NAMALWA (cell line): ENCODE results near the gene TNFRSF17.
A peak's percentile ranks its signal among the peaks of the same experiment; 100 is the strongest.
"Not testable (repeated sequence)": the region's sequence is repeated elsewhere in the genome, so short reads cannot be mapped to it uniquely, and the experiment has no call there.

ENCODE experiments used
- DNase-seq: peaks from one replicate; pipeline ENCODE4 v3.0.0-alpha.2; 2015; ENCODE audit warnings: low spot score

Gene TNFRSF17

GRCh38 chr16:11970292-11970691 is 5.3 kb downstream of the TNFRSF17 start:
- not testable (repeated sequence) for DNase-seq

- DNase-seq: no peak
Observed at GRCh38 chr16:11972128-11972527, 7.1 kb downstream of the TNFRSF17 start.

GRCh38 chr16:11973070-11973469 is 8.1 kb downstream of the TNFRSF17 start:
- no peak for DNase-seq

GRCh38 chr16:11976850-11977375 is 11.9 kb downstream of the TNFRSF17 start:
- no peak for DNase-seq

GRCh38 chr16:11977376-11978041 is 12.5 kb downstream of the TNFRSF17 start:
- DNase-seq: no peak

GRCh38 chr16:11978080-11978479 is 13.1 kb downstream of the TNFRSF17 start:
- peak; percentile 43 for DNase-seq

GRCh38 chr16:11979013-11979672 is 14.1 kb downstream of the TNFRSF17 start:
- DNase-seq: no peak

GRCh38 chr16:11980136-11980844 is 15.3 kb downstream of the TNFRSF17 start:
- DNase-seq: peak; percentile 31

GRCh38 chr16:11985250-11985649 is 20.2 kb downstream of the TNFRSF17 start:
- DNase-seq: no peak

- DNase-seq: no peak
Observed at GRCh38 chr16:11986521-11987057, 21.6 kb downstream of the TNFRSF17 start.

GRCh38 chr16:11988258-11988978 is 23.4 kb downstream of the TNFRSF17 start:
- no peak for DNase-seq

- DNase-seq: no peak
Observed at GRCh38 chr16:11990702-11991390, 25.8 kb downstream of the TNFRSF17 start.

- DNase-seq: no peak
Observed at GRCh38 chr16:11992008-11992584, 27.1 kb downstream of the TNFRSF17 start.

GRCh38 chr16:11992586-11993524 is 27.8 kb downstream of the TNFRSF17 start:
- no peak for DNase-seq

GRCh38 chr16:11994143-11995119 is 29.4 kb downstream of the TNFRSF17 start:
- no peak for DNase-seq

GRCh38 chr16:11996433-11997330 is 31.7 kb downstream of the TNFRSF17 start:
- DNase-seq: no peak

GRCh38 chr16:12000032-12000431 is 35.0 kb downstream of the TNFRSF17 start:
- no peak for DNase-seq
